Lung (tissue), 12 donors: ENCODE data around the gene AOX1. TPM values are rescaled to one million over a fixed set of nuclear protein-coding genes. Genes with fewer than 3 reads are reported as not detected.

Experiments
- ATAC-seq: fragments of 200-7000 bp; cut with Tn5 transposase; one replicate; pipeline ENCODE4 v1.9.1; 2020; ENCODE audit warnings: moderate number of reproducible peaks; ENCODE audit not compliant: insufficient read depth, low FRiP score
- DNase-seq, 3 donors: peaks; one replicate each; pipeline ENCODE4 v3.0.0-alpha.2; 2013 to 2017
- H3K27ac ChIP-seq, 2 donors: one replicate each; pipeline ENCODE4 v1.5.1; 2013; ENCODE audit warnings: mild to moderate bottlenecking in 2 of 2, moderate library complexity in 2 of 2, control low read depth in 1 of 2, inconsistent platforms in 1 of 2, low read depth in 1 of 2, low read length in 1 of 2
- H3K27me3 ChIP-seq, 3 donors: one replicate each; pipeline ENCODE4 v1.5.1; 2013; ENCODE audit warnings: low read length in 2 of 3; ENCODE audit not compliant: control insufficient read depth in 3 of 3, insufficient read depth in 3 of 3
- H3K36me3 ChIP-seq, 4 donors: one replicate each; pipeline ENCODE4 v1.5.1; 2013; ENCODE audit warnings: low read length in 4 of 4, mild to moderate bottlenecking in 1 of 4, moderate library complexity in 1 of 4; ENCODE audit not compliant: control insufficient read depth in 4 of 4, insufficient read depth in 4 of 4
- H3K4me1 ChIP-seq, 5 donors: one replicate each; pipeline ENCODE4 v1.5.1; 2013; ENCODE audit warnings: low read length in 5 of 5, mild to moderate bottlenecking in 2 of 5, moderate library complexity in 1 of 5; ENCODE audit not compliant: control insufficient read depth in 5 of 5, insufficient read depth in 5 of 5
- H3K4me3 ChIP-seq: one replicate; pipeline ENCODE4 v1.5.1; 2013; ENCODE audit warnings: mild to moderate bottlenecking, control low read depth, moderate library complexity
- H3K9ac ChIP-seq, 2 donors: one replicate each; pipeline ENCODE4 v1.5.1; 2013; ENCODE audit warnings: low read length in 2 of 2, control low read depth in 1 of 2; ENCODE audit not compliant: insufficient read depth in 1 of 2
- H3K9me3 ChIP-seq, 4 donors: one replicate each; pipeline ENCODE4 v1.5.1; 2013; ENCODE audit warnings: low read length in 3 of 4, mild to moderate bottlenecking in 1 of 4, moderate library complexity in 1 of 4; ENCODE audit not compliant: control insufficient read depth in 4 of 4, insufficient read depth in 3 of 4
- WGBS, 2 donors: extraction: QIAGEN DNeasy Blood & Tissue Kit; methylation state at CpG; one replicate each; pipeline ENCODE4 v1.1.7; 2013; 5-methylcytosine and 5-hydroxymethylcytosine counted together
- polyA plus RNA-seq, 2 donors: library from polyadenylated mRNA; stranded (reverse); fragments of 200-250 nt; gene quantifications; one replicate each; pipeline ENCODE4 v1.2.1, GENCODE V29; 2013
- total RNA-seq, 2 donors: library from RNA; depleted of rRNA in 1 of 2; stranded (reverse); fragments of >200 nt in 1 of 2; gene quantifications; one replicate each; pipeline ENCODE4 v1.2.1, GENCODE V29; 2014 to 2021
- TF ChIP-seq, protein P1 (sequence below): IDR thresholded peaks from 2 replicates; pipeline ENCODE4 v1.5.1; 2012; ENCODE audit warnings: mild to moderate bottlenecking; ENCODE audit errors: control extremely low read depth, extremely low read depth
- donor health status: control.
- donor health status: control.
- donor health status: Bipolar disorder and iron deficiency.
- donor health status: healthy.
- donor health status: DM: yes; HTN: yes; CAD: no.

The AOX1 gene
- total and polyA plus RNA-seq, 4 donors = 8.0 to 48.5 (median 10.6) TPM

DNA sequence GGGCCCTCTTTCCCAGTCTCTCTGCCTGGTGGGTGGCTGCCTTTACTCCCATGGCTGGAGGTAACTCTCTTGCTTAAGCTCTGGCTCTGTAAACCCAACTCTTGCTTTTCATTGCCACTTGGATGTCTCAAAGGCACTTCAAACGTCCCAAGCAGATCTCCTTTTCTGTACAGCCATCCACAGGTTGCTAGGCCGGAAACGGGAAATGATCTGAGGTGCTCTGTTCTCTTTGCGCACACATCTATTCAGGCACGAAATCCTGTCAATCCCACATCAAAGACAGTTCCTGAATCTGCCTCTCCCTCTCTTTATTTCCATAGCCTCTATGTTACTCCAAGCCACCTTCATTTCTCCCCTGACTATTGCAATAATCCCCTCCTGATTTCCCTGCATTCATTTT is 87.4 kb downstream of the AOX1 start:
- Histone ChIP-seq H3K9ac (no peak overlapping the region), H3K27ac (no peak overlapping the region), H3K4me1 (peaks cover 0 to 9% (median 2%) of the 10 kb centered on the region in 5 donors), H3K4me3 (no peak overlapping the region), H3K9me3 (no peaks in the 10 kb centered on the region), H3K36me3 (peaks cover 0 to 2% (median 0%) of the 10 kb centered on the region in 4 donors), H3K27me3 (no peaks in the 10 kb centered on the region)
- DNase-seq (no peak), ATAC-seq (no peak)
- TF ChIP-seq, protein P1, sequence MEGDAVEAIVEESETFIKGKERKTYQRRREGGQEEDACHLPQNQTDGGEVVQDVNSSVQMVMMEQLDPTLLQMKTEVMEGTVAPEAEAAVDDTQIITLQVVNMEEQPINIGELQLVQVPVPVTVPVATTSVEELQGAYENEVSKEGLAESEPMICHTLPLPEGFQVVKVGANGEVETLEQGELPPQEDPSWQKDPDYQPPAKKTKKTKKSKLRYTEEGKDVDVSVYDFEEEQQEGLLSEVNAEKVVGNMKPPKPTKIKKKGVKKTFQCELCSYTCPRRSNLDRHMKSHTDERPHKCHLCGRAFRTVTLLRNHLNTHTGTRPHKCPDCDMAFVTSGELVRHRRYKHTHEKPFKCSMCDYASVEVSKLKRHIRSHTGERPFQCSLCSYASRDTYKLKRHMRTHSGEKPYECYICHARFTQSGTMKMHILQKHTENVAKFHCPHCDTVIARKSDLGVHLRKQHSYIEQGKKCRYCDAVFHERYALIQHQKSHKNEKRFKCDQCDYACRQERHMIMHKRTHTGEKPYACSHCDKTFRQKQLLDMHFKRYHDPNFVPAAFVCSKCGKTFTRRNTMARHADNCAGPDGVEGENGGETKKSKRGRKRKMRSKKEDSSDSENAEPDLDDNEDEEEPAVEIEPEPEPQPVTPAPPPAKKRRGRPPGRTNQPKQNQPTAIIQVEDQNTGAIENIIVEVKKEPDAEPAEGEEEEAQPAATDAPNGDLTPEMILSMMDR = no peak
- WGBS, 2 donors = 76 to 84% methylated on average over 5 of the region's 5 CpGs

DNA sequence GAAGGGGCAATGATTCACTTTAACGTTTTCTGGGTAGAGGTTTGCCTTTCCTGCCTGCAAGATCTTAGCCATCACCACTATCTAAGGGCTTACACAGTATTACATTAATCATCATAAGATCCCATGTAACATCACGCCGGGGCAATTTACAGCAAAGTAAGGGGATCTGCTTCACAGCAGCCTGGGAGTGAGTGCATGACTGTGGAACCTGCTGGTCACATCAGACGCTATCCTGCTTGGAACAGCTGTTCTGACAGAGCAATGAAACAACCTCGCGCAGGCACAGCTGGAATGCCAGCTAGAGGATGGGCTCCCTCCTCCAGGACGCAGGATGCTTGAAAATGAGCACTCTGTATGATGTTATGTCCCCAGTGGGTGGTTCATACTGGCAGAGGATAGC is 89.0 kb downstream of the AOX1 start:
- Histone ChIP-seq H3K36me3 (peaks cover 0 to 2% (median 0%) of the 10 kb centered on the region in 4 donors), H3K9ac (no peak overlapping the region), H3K27ac (no peak overlapping the region), H3K4me1 (peaks cover 0 to 26% (median 4%) of the 10 kb centered on the region in 5 donors), H3K9me3 (no peaks in the 10 kb centered on the region), H3K27me3 (no peaks in the 10 kb centered on the region), H3K4me3 (no peak overlapping the region)
- no peak for ATAC-seq
- no peak for DNase-seq
- 87 to 94% methylated on average over 7 of the region's 7 CpGs for WGBS, 2 donors
- TF ChIP-seq, protein P1 = no peak

DNA sequence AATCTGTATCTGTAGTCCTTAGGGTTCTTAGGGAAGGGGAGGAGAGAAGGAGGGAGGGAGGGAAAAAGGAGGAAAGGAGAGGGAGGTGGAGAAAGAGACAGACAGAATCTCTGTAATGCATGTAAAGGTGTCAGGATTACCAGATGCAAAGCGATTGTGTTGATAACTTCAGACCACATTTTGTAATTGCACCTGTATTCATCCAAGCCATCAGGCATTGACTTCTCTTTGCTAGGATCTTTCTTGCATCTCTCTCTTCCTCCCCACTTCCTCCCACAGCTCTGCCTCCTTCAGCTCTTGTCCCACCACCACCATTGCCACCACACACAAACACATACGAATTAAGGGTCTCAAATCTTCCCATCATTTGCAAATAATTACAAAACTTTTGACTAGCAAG is 91.4 kb downstream of the AOX1 start:
- TF ChIP-seq, protein P1 = no peak
- Histone ChIP-seq H3K27me3 (no peaks in the 10 kb centered on the region), H3K9ac (no peak overlapping the region), H3K9me3 (no peaks in the 10 kb centered on the region), H3K4me3 (no peak overlapping the region), H3K36me3 (no peaks in the 10 kb centered on the region), H3K4me1 (peaks cover 0 to 36% (median 6%) of the 10 kb centered on the region in 5 donors), H3K27ac (no peak overlapping the region)
- 69 to 70% methylated on average over 2 of the region's 2 CpGs for WGBS, 2 donors
- no peak for ATAC-seq
- no peak for DNase-seq
